Neuronal stem cell (in vitro differentiated cells): ENCODE data around the gene OCIAD2.
"Not testable (repeated sequence)": the region's sequence is repeated elsewhere in the genome, so short reads cannot be mapped to it uniquely, and the experiment has no call there.

ENCODE experiments used
- DNase-seq: peaks from one replicate; pipeline ENCODE4 v3.0.0-alpha.2; 2013; ENCODE audit warnings: low spot score
- H2AFZ ChIP-seq: one replicate; pipeline ENCODE4 v1.6.1; 2013; ENCODE audit warnings: mild to moderate bottlenecking, low read length, inconsistent platforms
- H2AK5ac ChIP-seq: 2 replicates; pipeline ENCODE4 v1.6.1; 2013; ENCODE audit warnings: low read depth, mild to moderate bottlenecking, inconsistent platforms, low read length, moderate library complexity, mixed read lengths
- H2BK120ac ChIP-seq: 2 replicates; pipeline ENCODE4 v1.6.1; 2013; ENCODE audit warnings: low read depth, mild to moderate bottlenecking, inconsistent platforms, low read length, moderate library complexity, mixed read lengths
- H2BK12ac ChIP-seq: one replicate; pipeline ENCODE4 v1.6.1; 2013; ENCODE audit warnings: low read length, inconsistent platforms
- H2BK15ac ChIP-seq: 2 replicates; pipeline ENCODE4 v1.6.1; 2013; ENCODE audit warnings: mild to moderate bottlenecking, low read length, inconsistent platforms, mixed read lengths
- H2BK5ac ChIP-seq: one replicate; pipeline ENCODE4 v1.6.1; 2013; ENCODE audit warnings: inconsistent platforms, mild to moderate bottlenecking, low read length, moderate library complexity
- H3K14ac ChIP-seq: one replicate; pipeline ENCODE4 v1.6.1; 2013; ENCODE audit warnings: low read length, inconsistent platforms
- H3K18ac ChIP-seq: 2 replicates; pipeline ENCODE4 v1.6.1; 2013; ENCODE audit warnings: low read length, inconsistent platforms
- H3K23ac ChIP-seq: 2 replicates; pipeline ENCODE4 v1.6.1; 2013; ENCODE audit warnings: low read depth, mild to moderate bottlenecking, mixed read lengths, low read length, inconsistent platforms; ENCODE audit not compliant: poor library complexity
- H3K27ac ChIP-seq: replicated peaks from 3 replicates; pipeline ENCODE4 v1.5.1; 2013; ENCODE audit warnings: low read length, inconsistent platforms
- H3K27me3 ChIP-seq, 3 experiments: 2 replicates each; pipeline ENCODE4 v1.6.1; 2013; ENCODE audit warnings: low read length in 3 of 3, mild to moderate bottlenecking in 2 of 3, inconsistent platforms in 1 of 3, low read depth in 1 of 3, mixed read lengths in 1 of 3, moderate library complexity in 1 of 3; ENCODE audit not compliant: control insufficient read depth in 3 of 3, insufficient read depth in 3 of 3
- H3K36me3 ChIP-seq, 2 donors: replicated peaks in 1 of 2; 2 replicates each; pipeline ENCODE4 v1.6.1; 2013; ENCODE audit warnings: low read length in 2 of 2; ENCODE audit not compliant: control insufficient read depth in 2 of 2, insufficient read depth in 2 of 2
- H3K4ac ChIP-seq: 2 replicates; pipeline ENCODE4 v1.6.1; 2013; ENCODE audit warnings: inconsistent platforms, mild to moderate bottlenecking, low read length, moderate library complexity
- H3K4me1 ChIP-seq, 2 donors: 1 replicate in 1 of 2; 2 replicates in 1 of 2; pipeline ENCODE4 v1.6.1; 2013; ENCODE audit warnings: low read length in 2 of 2, low read depth in 1 of 2; ENCODE audit not compliant: control insufficient read depth in 2 of 2, insufficient read depth in 1 of 2
- H3K4me2 ChIP-seq: one replicate; pipeline ENCODE4 v1.6.1; 2013; ENCODE audit warnings: mild to moderate bottlenecking, low read length, inconsistent platforms; ENCODE audit not compliant: insufficient read depth, poor library complexity, severe bottlenecking
- H3K4me3 ChIP-seq, 2 donors: 2 replicates each; pipeline ENCODE4 v1.5.1; 2013; ENCODE audit warnings: low read length in 2 of 2, mild to moderate bottlenecking in 2 of 2, inconsistent platforms in 1 of 2, moderate library complexity in 1 of 2
- H3K79me1 ChIP-seq: one replicate; pipeline ENCODE4 v1.6.1; 2013; ENCODE audit warnings: low read depth, mild to moderate bottlenecking, inconsistent platforms, low read length, moderate library complexity
- H3K9ac ChIP-seq: one replicate; pipeline ENCODE4 v1.6.1; 2013; ENCODE audit warnings: mild to moderate bottlenecking, low read depth, low read length, inconsistent platforms; ENCODE audit not compliant: poor library complexity
- H3K9me3 ChIP-seq, 2 donors: replicated peaks in 1 of 2; 2 replicates each; pipeline versions ENCODE3 to v1.6.1; 2013; ENCODE audit warnings: low read length in 2 of 2, mild to moderate bottlenecking in 2 of 2, inconsistent platforms in 1 of 2, low read depth in 1 of 2, mixed read lengths in 1 of 2, moderate library complexity in 1 of 2; ENCODE audit not compliant: control insufficient read depth in 2 of 2, insufficient read depth in 1 of 2
- H4K8ac ChIP-seq: one replicate; pipeline ENCODE4 v1.6.1; 2013; ENCODE audit warnings: low read depth, mild to moderate bottlenecking, inconsistent platforms, low read length, moderate library complexity
- H4K91ac ChIP-seq: one replicate; pipeline ENCODE4 v1.6.1; 2013; ENCODE audit warnings: low read length, low read depth, mild to moderate bottlenecking, inconsistent platforms; ENCODE audit not compliant: poor library complexity
- WGBS, 2 donors: extraction: QIAGEN DNeasy Blood & Tissue Kit; methylation state at CpG; one replicate each; pipeline ENCODE4 v1.1.7; 2013; ENCODE audit warnings: missing lambda C conversion rate in 2 of 2, mixed read lengths in 1 of 2; ENCODE audit not compliant: insufficient read length in 2 of 2, insufficient replicate concordance in 1 of 2; ENCODE audit errors: extremely low coverage in 2 of 2; 5-methylcytosine and 5-hydroxymethylcytosine counted together

OCIAD2 gene

DNA sequence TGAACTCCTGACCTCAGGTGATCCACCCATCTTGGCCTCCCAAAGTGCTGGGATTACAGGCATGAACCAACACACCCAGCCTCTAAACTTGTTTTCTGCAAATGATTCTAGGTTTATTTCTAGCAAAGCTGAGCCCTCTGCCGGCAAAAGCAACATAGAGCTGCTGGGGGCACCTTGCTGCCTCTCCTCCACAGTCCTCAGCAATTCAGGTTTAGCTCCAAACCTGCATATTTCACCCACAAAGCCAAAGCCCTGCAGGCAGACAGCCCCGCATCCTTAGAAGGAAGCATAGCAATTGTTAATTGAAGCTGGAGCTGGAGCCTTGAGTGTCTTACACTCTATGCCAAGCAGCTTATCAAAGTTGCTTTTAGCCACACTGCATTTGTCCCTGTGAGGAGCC is 24.9 kb upstream of the OCIAD2 start:
- WGBS, 2 donors: no CpG with 5 or more reads among the region's 2 CpGs
- H3K4me3 ChIP-seq: no peak overlapping the region
- H3K9ac ChIP-seq: no peak overlapping the region

DNA sequence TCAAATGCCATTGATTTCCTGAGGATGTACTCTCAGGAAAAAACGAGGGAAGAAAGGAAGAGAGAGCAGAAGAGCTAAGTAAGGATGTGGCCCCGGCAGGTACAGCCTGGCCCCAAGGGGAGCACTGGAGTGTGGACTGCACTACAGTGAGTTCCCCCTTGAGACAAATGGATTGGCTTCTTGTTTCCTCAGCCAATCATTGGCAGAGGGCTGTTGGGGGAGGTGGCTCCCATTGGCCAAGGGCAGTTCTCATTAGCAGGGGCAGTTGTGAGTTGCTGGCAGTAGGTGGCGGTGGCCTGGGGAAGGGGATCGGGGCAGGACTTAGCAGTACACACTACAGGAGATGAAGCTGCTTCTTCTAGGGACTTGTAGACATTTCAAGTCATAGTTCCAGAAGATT is 24.1 kb upstream of the OCIAD2 start:
- WGBS, 2 donors: no CpG with 5 or more reads among the region's 4 CpGs
- Histone ChIP-seq H3K23ac (no peak overlapping the region), H3K27me3 (no peaks in the 10 kb centered on the region)

More for the DNA sequence above, 24.9 kb upstream of the OCIAD2 start:
- H2BK5ac ChIP-seq: no peak overlapping the region
- no peak overlapping the region for H3K4ac ChIP-seq
- H2BK15ac ChIP-seq: no peak overlapping the region
- no peak overlapping the region for H3K14ac ChIP-seq
- H3K4me1 ChIP-seq: no peaks in the 10 kb centered on the region
- no peak overlapping the region for H3K4me2 ChIP-seq
- H2AFZ ChIP-seq: no peak overlapping the region
- no peaks in the 10 kb centered on the region for H3K79me1 ChIP-seq
- no peak overlapping the region for H4K91ac ChIP-seq
- H3K9me3 ChIP-seq: no peaks in the 10 kb centered on the region
- no peaks in the 10 kb centered on the region for H3K27me3 ChIP-seq
- no peak overlapping the region for H2BK12ac ChIP-seq
- peaks cover 0 to 1% of the 10 kb centered on the region in 2 donors for H3K36me3 ChIP-seq
- H4K8ac ChIP-seq: no peak overlapping the region
- no peak for DNase-seq
- no peak overlapping the region for H2BK120ac ChIP-seq
- no peak overlapping the region for H3K27ac ChIP-seq
- H3K23ac ChIP-seq: no peak overlapping the region
- H3K18ac ChIP-seq: no peak overlapping the region
- no peak overlapping the region for H2AK5ac ChIP-seq

GRCh38 chr4:48924416-48924815 is 17.8 kb upstream of the OCIAD2 start:
- Histone ChIP-seq H2AK5ac (no peak overlapping the region), H3K4me1 (no peaks in the 10 kb centered on the region), H2BK5ac (no peak overlapping the region), H2BK12ac (no peak overlapping the region), H4K91ac (no peak overlapping the region), H3K27ac (no peak overlapping the region), H3K79me1 (no peaks in the 10 kb centered on the region), H2BK15ac (no peak overlapping the region), H4K8ac (no peak overlapping the region), H3K9ac (no peak overlapping the region), H3K4me2 (no peak overlapping the region), H3K18ac (no peak overlapping the region), H3K14ac (no peak overlapping the region), H3K9me3 (no peaks in the 10 kb centered on the region), H3K4ac (no peak overlapping the region), H3K36me3 (no peaks in the 10 kb centered on the region), H3K23ac (no peak overlapping the region), H2BK120ac (no peak overlapping the region), H3K4me3 (no peak overlapping the region), H3K27me3 (no peaks in the 10 kb centered on the region), H2AFZ (no peak overlapping the region)
- DNase-seq: no peak
- WGBS, 2 donors: no CpG with 5 or more reads among the region's 4 CpGs

More for the DNA sequence above, 24.1 kb upstream of the OCIAD2 start:
- Histone ChIP-seq H2BK12ac (no peak overlapping the region), H2AFZ (no peak overlapping the region), H3K27ac (no peak overlapping the region), H3K9ac (no peak overlapping the region), H3K4me2 (no peak overlapping the region), H3K79me1 (no peaks in the 10 kb centered on the region), H2BK5ac (no peak overlapping the region), H2BK15ac (no peak overlapping the region), H3K18ac (no peak overlapping the region), H3K9me3 (no peaks in the 10 kb centered on the region), H3K4me1 (no peaks in the 10 kb centered on the region), H3K14ac (no peak overlapping the region), H4K8ac (no peak overlapping the region), H2BK120ac (no peak overlapping the region), H2AK5ac (no peak overlapping the region), H3K4me3 (no peak overlapping the region), H4K91ac (no peak overlapping the region), H3K36me3 (no peaks in the 10 kb centered on the region), H3K4ac (no peak overlapping the region)
- DNase-seq: no peak

DNA sequence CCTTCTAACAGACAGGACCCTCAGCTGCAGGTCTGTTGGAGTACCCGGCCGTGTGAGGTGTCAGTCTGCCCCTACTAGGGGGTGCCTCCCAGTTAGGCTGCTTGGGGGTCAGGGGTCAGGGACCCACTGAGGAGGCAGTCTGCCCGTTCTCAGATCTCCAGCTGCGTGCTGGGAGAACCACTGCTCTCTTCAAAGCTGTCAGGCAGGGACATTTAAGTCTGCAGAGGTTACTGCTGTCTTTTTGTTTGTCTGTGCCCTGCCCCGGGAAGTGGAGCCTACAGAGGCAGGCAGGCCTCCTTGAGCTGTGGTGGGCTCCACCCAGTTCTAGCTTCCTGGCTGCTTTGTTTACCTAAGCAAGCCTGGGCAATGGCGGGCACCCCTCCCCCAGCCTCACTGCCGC is 16.5 kb upstream of the OCIAD2 start:
- not testable (repeated sequence) for H3K36me3 ChIP-seq, DNase-seq, H3K27ac ChIP-seq, H3K4me1 ChIP-seq, H2AFZ ChIP-seq, H3K23ac ChIP-seq, H4K91ac ChIP-seq, H2BK120ac ChIP-seq, H3K4me2 ChIP-seq, H3K9me3 ChIP-seq, H2BK15ac ChIP-seq, H3K9ac ChIP-seq, H3K27me3 ChIP-seq, H3K4ac ChIP-seq, H3K14ac ChIP-seq, H3K18ac ChIP-seq, H2BK12ac ChIP-seq, H3K4me3 ChIP-seq, H3K79me1 ChIP-seq, H4K8ac ChIP-seq, H2AK5ac ChIP-seq, H2BK5ac ChIP-seq
- WGBS, 2 donors: no CpG with 5 or more reads among the region's 7 CpGs
